GM18505 (cell line): ENCODE results near the gene MME.
"Not testable (repeated sequence)": the region's sequence is repeated elsewhere in the genome, so short reads cannot be mapped to it uniquely, and the experiment has no call there.

Experiments
- ATAC-seq: cut with Tn5 transposase; IDR thresholded peaks from one replicate; pipeline ENCODE4 v1.9.1; 2021; ENCODE audit not compliant: unreplicated experiment
- POLR2A ChIP-seq: IDR thresholded peaks from 4 replicates; pipeline ENCODE4 v1.6.1; 2011; ENCODE audit warnings: borderline replicate concordance; ENCODE audit not compliant: insufficient read depth, insufficient read length; ENCODE audit errors: extremely low read depth

Gene MME

DNA sequence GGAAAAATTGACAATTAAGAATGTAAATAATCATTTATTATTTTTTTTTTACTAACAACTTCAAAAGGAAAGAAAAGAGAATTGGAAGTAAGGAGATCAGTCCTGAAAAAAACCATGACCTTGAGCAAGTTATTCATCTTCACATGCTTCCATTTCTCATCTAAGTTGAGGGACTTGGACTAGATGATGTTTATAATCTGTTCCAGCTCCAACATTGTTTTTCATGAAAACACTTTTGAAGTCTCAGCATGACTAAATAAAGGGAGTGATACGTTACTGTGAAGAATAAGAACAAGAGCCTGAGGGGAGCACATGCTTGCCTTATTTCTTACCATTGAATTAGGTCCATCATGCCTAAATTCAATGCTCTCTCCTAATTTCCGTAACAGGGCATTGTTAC, 117.7 kb downstream of the MME start:
- no peak for TF ChIP-seq POLR2A
- no peak for ATAC-seq

DNA sequence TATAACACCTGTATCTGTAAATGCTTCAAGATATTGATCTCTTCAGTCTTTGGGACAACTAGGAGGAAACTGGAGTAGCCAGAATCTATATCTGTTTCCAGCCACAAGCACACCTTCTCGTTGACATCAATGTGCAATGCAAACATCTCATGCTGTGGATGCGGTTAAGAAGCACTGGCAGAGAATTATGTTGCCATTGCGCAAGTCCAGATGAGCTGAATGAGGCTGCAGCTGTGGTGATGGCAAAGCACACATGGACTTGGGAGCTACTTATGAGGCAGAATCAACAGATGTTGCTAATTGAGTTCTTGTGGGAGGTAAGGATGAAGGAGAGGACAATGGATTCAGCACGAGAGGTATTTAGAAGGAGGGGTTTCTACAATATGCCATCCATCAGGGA, 122.5 kb downstream of the MME start:
- no peak for ATAC-seq
- no peak for TF ChIP-seq POLR2A

DNA sequence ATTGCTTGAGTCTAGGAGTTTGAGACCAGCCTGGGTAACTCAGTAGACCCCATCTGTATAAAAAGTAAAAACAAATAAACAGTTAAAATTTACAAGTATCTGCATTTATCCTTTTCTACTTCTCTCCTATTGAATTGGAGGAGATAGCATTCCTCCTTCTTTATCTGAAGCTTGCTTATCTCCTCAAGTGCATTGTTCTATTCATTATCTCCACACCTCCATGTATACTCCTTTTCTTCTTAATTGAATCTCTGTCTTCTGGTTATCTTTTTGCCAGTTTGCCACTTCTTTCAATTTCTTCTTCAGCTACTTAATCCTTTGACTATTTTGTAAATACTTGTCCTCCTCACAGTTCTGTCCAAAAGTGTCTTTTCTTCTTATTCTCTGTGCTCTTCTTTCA, 124.7 kb downstream of the MME start:
- no peak for ATAC-seq
- TF ChIP-seq POLR2A, result no peak

DNA sequence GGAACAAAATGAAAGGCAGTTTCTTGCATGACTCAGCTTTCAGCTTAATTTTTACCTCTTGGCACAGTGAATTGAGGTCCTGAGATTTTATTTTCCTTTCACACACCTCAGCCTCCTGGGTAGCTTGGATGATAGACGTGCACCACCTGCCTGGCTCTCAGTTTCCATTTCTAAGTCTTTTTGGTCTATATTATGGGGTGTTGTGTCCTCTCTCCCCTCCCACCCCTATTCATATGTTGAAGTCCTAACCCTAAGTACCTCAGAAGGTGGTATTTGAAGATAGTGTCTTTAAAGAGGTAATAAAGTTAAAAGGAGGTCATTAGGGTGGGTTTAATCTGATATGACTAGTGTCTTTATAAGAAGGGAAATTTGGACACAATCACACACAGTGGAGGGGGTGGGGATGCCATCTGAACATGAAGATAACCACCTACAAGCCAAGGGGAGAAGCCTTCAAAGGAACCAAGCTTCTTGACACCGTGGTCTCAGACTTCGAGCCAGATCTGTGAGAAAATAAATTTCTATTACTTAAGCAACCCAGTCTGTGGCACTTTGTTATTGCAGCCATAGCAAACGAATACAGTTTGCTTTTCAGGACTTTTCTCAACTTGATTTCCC, 128.2 kb downstream of the MME start:
- no peak for TF ChIP-seq POLR2A
- ATAC-seq, result no peak

DNA sequence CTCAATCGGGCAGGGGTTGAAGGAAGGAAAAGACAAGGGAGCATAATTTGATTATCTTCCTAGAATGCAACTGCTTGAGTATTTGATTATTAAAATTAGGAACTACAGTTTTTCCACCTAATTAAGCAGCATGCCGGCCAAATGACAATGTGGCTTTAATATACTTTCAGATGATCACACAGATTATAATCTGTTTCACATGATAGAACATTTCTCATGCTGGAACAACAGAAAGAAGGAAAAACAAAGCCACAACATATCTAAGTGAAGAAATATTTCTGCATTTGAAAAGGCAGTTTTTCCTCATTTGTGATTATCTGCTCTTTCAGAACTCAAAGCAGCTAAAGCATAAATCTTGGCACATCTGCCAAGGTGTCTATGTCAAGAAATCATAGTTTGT, 130.6 kb downstream of the MME start:
- no peak for ATAC-seq
- TF ChIP-seq POLR2A, result no peak

DNA sequence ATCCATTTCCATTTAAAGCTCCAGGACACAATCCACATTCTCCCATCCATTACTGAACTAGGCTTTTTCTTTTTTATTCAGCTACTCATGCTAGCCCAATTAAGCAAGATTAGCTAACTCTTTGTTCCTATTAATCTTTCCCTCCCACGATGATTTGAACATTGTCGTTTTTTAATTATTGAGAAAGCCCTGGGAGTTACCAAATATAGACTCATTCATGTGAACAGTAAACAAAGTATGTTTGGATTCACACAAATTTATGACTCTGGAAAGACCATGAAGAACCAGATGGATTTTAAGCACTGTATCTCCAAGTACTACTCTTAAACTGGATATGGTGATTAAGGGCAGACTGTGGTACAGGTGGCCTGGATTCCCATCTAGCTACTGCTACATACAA, 131.1 kb downstream of the MME start:
- no peak for TF ChIP-seq POLR2A
- ATAC-seq, result no peak

DNA sequence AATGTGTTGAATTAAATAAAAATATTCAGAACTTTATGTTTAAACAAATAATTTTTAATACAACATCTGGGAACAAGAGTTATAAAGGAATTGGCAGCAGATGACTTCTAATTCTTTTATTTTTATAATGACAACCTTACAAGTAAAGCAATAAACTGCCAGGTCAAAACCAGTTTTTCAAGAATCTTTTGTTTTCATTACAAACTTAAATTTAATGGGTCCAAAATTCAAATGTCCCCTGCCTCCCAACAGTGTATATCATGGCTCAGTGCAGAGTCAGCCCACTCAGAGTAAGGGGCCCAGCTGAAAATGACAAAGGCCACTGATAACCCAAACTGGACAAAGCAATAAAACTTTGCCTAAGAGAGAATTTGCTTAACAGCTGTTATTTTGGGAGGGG, 131.8 kb downstream of the MME start:
- ATAC-seq, result no peak
- no peak for TF ChIP-seq POLR2A

DNA sequence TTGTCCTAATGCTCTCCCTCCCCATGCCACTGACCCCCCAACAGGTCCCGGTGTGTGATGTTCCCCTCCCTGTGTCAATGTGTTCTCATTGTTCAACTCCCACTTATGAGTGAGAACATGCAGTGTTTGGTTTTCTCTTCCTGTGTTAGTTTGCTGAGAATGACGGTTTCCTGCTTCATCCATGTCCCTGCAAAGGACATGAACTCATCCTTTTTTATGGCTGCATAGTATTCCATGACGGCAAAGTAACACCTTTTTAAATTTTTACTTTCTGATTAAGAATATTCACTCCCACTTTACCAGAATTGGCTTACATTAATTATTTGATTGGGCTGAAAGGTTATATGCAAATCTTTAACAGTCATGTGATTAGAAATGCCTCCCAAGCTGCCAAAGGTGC, 135.9 kb downstream of the MME start:
- not testable (repeated sequence) for ATAC-seq

DNA sequence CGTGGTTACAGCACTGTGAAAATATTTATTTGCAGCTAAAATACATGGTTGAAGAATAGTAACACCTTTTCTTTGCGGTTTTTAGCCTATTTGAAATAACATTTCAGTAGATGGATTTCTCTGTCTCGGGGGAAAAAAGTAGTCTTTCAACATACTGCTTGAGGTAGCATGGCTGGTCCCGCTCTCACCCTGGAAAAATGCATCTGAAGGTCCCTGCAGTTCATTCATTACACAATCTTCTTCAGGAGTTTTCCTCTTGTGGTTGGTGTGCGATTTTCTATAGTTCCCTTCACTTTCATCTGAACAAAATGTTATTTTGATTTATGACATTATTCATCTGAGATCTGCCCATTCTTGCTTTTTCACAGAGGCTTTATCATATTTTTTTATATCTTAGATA, 137.5 kb downstream of the MME start:
- ATAC-seq, result no peak
- no peak for TF ChIP-seq POLR2A

DNA sequence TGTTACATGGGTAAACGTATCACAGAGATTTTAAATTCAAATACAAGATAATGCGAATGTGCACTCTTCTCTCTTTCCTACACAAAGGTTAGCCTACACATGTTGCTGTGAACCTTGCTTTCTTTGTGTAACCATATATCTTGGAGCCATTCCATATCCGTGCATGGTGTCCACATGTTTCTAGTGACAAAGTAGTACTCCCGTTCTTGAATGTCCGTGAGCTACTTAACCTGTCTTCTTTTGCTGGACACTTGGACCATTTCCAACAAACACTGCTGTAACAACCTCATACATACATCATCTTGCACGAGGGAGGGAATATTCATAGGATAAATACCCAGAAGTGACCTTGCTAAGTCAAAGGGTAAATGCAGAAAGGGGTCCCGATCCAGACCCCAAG, 138.3 kb downstream of the MME start:
- ATAC-seq, result no peak
- no peak for TF ChIP-seq POLR2A

DNA sequence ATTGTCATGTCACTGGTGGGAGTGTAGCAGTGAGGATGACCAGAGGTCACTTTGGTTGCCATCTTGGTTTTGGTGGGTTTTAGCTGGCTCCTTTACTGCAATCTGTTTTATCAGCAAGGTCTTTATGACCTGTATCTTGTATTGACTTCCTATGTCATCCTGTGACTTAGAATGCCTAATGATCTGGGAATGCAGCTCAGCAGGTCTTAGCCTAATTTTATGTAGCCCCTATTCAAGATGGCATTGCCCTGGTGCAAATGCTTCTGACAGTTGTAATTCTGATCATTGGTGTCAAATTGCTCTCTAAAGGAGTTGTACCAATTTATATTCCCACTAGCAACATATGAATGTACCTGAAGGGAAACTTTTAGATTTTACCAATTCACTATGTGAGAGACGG, 139.0 kb downstream of the MME start:
- TF ChIP-seq POLR2A, result no peak
- ATAC-seq, result no peak

DNA sequence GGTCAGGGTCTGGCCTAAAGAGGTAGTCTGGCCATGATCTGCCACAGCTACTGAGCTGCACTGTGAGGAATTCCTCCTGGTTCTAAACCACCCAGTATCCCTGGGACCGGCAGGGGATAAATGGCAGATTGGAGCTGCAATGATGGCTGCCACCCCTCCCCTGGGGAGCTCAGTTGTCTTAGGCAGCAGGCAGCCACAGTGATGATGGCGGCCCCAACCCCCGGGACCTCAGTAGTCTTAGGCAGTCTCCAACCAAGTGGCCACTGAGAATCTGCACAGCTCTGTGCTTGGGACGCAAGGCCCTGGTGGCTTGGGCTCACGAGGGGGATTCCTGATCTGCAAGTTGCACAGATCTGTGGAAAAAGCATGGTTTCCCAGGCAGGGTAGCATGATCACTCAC, 145.3 kb downstream of the MME start:
- TF ChIP-seq POLR2A, result no peak
- no peak for ATAC-seq

DNA sequence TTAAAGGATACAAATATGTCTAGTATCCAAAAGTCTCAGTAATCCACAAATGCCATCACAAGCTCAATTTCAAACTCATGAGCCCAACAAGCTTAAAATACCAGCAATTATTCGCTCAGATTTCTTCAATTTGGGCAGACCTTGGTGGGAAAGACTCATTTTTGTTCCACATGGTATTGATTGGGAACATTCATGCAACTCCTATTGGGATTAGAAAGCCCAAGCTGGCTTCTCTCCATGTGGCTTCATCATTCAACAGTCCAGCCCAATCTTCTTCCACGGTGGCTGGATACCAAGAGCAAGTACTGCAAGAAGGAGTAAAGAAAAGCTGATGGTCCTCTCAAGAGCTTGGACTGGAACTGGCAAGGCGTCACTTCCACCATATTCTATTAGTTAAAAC, 147.0 kb downstream of the MME start:
- no peak for TF ChIP-seq POLR2A
- no peak for ATAC-seq

DNA sequence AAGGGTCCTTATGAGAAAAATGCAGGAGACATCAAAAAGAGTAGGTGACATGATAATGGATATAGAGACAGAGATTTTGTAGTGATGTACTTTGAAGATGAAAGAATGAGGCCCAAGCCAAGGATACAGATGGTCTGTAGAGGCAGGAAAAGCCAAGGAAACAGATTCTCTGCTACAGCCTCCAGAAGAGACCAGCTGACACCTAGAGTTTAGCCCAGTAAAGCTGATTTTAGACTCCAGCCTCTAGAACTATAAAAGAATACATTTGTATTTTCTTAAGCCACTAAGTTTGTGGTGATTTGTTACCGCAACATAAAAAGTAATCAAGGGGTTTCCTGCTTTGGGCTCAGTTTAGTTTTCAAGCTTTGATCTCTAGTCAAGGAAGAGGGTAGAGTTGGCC, 148.6 kb downstream of the MME start:
- no peak for ATAC-seq
- no peak for TF ChIP-seq POLR2A

DNA sequence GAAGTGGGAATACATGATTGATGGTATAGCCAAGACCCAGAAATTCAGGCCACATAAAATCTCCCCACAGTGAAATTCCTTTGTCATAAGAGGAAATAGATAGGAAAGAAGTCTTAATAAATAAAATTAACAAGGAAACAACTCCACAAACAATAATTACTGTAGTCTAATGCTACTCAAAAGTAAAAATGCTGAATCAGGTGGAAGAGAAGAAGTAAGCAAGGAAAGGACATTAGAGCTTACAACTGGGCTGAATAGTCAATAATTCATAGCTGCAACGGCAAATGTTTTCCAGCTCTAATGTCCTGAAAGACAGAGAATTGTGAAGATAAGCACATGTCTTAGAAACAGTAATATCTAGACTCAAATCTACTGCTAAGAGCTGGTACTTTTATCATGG, 149.0 kb downstream of the MME start:
- TF ChIP-seq POLR2A, result no peak
- no peak for ATAC-seq

DNA sequence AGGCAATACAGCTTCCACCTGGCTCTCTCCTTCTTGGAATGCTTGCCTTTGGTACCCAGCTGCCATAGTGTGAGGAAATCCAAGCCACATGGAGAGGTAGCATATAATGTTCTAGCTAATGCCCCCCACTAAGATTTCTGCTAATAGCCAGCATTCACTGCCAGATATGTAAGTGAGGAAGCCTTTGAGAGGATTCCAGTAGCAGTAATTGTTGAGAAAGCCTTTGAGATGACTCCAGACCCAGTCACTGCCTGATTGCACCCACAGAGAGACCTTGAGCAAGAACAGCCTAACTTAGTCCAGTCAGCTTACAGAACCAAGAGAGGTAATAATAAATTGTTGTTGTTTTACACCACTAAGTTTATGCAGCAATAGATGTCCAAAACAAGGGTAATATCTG, 150.3 kb downstream of the MME start:
- no peak for TF ChIP-seq POLR2A
- no peak for ATAC-seq

DNA sequence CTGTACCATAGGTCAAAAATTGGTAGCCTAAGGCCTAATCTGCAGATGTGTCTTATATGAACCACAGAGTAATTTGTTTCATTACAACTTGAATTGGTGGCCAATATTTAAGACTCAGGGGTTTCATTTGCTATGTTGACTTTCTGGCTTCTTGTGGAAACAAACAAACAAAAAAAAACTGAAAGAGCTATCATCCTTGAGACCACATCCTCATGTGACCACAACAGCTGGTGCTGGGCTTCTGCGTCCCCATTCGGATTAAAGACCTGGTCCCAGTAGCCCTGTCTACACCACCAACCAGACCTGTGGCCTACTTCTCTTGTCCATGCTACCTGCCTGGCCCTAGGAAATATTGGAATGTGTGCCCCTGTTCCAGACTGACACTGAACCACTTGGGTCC, 151.7 kb downstream of the MME start:
- TF ChIP-seq POLR2A, result no peak
- ATAC-seq, result peak; percentile 56
